SIG-M5 treated with dmso at 0.1 percent for 504 hours (cell line): Measurements from ENCODE around the gene PKHD1.
"Not testable (repeated sequence)": the region's sequence is repeated elsewhere in the genome, so short reads cannot be mapped to it uniquely, and the experiment has no call there.

Source experiments
- DNase-seq: peaks from one replicate; lab custom pipeline; 2025; ENCODE audit not compliant: unreplicated experiment; lab: John Stamatoyannopoulos, UW

PKHD1 gene

DNA sequence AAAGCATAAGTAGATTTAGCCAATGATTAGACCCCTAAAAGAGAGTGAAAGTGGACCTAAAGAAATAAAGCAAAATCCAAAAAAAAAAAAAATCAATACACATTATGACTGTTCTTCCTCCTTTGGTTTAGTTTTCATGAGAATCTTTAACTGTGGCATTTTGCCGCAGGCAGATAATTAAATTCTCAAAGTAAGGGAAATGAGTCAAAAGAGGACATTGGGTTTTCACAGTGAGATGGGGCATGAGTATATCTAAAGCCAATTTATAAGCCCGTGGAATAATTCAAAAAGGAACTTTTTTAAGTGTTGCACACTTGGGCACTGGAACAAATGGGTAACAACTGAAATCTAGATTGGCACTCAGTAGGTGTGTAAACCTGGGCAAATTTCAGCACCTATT, 230.3 kb downstream of the PKHD1 start:
- no peak for DNase-seq

DNA sequence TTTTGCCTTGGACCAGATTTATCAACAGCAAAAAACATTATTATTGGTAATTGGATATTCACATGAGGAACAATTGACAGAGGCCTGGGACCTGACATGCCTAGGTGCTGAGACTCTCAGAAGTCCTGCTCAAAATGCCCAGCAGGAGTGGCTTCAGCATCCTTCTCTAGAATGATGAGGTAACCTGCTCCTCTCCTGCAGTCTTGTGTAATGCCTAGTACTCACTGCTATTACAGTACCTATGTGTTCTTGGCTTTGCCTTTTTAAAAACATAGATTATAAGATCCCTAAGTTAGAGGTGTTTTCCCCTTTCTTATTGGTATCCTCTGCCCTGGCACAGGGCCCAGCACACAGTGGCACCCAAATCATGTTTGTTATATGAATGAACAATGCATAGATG, 230.9 kb downstream of the PKHD1 start:
- no peak for DNase-seq

DNA sequence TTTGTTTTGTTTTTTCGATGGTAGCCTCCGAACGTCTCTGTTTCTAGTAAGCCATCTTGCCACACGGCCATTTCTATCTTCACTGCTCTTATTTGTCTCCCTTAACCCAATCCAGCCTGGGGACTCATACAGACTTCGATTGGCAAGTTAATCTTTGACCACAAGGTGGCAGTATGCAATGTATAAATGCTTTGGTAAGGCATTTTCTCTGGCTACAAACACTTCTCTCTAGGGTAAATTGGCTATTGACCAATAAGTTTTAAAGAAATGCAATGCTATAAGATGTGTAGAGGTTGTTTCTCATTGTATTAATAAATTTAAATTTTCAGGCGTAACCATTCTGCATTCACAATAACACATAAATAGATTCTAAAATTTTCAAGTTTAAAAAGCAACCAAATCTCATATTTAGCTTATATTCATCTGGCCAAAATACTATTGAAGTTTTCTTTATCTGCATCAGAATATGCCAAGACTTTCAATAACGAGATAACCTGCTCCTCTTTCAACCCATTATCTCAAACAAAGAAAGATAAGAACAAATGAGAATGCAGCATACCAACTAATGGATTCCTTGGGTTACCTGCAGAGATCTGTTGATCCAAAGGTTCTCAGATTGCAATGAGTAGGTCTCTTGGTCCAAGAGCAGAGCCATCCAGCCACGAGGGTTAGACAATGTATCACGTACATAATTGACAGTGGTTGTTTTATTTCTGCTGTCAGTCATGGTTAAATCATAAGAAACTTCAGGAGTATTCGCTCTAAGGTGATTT, 231.9 kb downstream of the PKHD1 start:
- DNase-seq = peak; percentile 54

DNA sequence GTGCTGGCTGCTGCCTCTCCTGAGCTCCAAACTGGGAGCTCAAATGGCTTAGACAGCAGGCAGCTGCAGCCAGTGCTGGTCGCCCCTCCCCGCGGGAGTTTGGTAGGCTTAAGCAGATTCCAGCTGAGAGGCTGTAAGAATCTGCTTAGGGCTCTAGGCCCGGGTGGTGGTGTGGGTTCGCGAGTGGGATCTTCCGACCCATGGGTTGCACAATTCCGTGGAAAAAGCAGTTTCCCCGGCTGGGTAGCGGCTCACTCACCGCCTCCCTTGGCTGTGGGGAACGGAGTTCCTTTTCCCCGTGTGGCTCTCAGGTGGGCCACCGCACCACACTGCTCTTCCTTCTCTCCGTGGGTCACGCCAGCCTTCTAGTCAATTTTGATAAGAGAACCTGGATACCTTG, 232.5 kb downstream of the PKHD1 start:
- no peak for DNase-seq

DNA sequence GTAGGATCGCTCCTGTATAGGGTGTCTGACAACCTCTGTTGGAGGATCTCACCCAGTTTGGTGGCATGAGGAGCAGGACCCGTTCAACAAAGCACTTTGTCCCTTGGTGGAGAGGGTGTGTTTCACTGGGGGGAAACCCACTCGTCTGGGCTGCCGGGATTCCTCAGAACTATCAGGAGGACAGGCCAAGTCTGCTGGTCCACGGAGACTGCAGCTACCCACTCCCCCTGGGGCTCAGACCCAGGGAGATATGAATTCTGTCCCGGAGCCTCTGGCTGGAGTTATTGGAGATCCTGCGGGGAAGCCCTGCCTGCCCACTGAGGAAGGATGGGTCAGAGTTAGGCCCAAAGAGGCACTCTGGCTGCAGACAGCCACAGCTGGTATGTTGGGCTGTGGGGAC, 233.1 kb downstream of the PKHD1 start:
- no peak for DNase-seq

DNA sequence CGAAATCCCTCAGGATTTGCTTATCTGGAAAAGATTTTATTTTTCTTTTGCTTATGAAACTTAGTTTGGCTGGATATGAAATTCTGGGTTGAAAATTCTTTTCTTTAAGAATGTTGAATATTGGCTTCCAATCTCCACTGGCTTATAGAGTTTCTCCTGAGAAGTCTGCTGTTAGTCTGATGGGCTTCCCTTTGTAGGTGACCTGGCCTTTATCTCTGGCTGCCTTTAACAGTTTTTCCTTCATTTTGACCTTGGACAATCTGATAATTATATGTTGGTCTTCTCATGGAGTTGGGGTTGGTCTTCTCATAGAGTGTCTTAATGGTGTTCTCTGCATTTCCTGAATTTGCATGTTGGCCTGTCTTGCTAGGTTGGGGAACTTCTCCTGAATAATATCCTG, 234.3 kb downstream of the PKHD1 start:
- not testable (repeated sequence) for DNase-seq

DNA sequence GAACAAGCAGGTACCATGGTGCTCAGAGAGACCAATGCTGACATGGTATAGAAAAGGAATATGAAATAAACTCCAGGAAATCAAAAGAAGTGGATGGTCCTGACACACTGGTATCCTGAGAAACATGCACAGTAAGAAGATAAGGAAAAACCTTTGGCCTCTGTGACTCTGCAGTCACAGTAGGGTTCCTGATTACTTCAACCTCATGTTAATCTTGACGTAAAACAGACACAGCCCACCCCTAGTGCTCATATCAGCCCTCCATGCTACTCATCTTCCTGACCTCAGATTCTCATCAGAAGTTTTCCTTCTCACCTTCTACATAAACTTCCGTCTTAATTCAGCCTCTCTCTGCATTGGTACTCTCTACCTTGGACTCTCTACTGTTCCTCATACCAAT, 240.9 kb downstream of the PKHD1 start:
- no peak for DNase-seq

DNA sequence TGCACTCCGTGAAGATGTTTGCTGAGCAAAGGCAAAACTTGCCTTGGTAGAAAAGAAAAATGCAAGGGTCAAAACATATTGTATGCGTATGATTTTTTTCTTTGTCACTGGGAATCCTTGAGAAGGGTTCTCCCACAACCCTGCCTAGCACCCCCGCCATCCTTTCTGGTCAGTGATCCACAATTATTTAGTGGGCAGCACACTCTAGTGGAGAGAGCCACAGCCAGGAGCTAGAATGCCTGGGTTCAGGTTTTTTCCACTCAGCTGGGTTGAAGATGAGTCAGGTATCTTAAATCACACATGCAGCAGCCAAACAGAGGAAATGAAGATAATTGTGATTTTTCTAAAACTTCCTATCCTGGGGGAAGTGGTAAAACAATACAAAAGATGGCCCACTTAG, 243.1 kb downstream of the PKHD1 start:
- no peak for DNase-seq

DNA sequence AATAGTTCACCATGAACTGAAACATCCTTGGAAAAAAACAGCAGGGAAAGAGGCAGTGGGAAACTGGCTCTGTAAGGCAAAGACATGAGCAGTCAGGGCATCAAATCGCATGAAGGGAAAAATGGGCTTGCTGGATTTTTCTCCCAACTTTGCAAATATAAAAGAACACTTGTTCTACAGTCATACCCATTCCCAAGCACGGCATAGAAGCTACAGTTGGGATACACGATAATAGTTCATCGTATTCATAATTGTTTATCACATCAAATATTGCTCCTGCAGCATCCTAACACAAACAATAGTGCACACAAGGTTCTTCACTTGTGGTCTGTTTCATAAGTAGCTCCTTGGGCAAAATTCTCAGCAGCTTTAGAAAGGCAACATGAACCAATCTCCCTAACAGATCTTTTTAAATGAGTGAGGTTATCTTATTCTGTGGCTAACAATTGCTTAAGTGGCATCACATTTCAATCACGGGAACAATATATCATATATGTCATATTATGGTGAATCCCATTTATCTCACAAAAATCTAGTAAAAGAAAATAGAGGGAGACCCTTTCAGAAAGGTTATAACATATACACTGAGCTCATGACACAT, 243.9 kb downstream of the PKHD1 start:
- DNase-seq = no peak

DNA sequence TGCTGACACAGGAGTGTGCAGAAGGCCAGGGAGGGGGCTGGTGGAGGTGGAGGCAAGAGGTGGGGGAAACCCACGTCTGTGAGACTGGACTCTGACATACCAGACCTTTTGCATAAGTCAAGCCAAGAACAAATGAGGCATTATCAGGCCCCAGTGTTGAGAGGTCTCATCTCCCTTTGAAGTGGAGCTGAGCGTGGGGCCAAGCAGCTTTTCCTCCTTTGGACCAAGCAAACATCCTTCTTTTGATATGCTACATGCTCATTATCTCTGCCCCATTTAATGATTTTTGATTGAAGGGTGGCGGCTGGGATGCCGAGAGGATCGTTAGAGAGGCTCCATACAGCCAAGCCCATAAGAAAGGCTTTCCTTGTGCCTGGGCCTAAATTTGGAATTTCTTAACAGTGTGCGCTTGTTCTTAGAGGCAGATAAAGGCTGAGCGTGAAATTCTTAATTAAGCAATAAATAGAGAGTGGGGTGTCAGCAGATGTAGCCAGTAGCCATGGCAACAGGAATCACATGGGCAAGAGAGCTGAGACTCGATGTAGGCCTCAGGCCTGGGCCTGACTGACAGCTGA, 244.5 kb downstream of the PKHD1 start:
- DNase-seq = no peak

DNA sequence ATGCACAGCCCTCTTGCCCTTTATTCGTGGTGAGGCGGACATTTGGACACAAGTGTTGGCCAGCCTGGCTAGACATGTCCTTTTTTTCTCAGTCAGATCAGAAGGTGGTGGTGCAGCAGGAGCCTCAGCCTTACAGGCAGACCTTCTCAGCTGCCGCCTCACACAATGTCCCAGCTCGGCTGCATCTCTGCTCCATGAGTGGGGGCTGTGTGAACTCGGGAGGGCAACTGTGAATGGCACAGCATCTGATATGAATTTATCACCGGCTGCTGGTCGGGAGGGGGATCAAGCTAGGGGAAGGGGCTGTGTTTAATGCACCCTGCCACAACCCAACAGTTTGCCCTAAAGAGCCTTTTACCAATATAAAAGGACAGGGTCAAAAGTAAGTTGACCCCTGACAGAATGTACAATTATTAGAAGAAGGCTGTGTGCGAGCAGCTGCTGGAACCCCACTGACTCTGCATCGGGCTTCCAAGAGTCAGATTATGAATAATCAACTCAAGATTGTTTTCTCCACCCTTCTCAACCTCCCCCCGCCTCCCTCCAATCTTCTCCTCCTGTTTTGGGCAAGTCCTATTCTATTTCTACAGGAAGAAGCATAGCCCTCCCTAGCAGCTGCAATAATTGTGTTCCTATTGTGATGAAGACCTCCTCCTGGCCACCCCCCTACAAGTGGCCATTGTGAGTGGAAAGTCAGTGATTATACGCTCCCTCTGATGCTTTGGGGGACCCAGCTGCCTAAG, 245.2 kb downstream of the PKHD1 start:
- DNase-seq = no peak

DNA sequence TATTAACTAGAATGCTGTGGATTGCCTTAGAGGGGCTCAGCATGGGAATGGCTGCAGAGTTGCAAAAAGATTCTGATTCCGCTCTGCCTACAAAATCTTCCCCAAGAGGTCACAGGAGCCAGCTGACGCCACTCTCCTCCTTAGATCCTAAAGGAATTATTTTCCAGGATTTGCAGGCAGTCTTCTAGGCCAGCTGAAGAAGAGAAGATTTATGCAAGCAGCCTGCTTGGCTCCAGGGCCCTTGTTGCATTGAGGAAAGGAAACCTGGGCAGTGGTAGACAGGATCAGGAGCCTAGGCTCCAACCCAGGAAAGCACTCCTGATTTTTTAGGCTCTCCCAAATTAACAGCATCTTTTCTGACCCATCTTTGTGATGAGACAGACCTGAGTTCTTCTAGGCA, 245.8 kb downstream of the PKHD1 start:
- DNase-seq = no peak

DNA sequence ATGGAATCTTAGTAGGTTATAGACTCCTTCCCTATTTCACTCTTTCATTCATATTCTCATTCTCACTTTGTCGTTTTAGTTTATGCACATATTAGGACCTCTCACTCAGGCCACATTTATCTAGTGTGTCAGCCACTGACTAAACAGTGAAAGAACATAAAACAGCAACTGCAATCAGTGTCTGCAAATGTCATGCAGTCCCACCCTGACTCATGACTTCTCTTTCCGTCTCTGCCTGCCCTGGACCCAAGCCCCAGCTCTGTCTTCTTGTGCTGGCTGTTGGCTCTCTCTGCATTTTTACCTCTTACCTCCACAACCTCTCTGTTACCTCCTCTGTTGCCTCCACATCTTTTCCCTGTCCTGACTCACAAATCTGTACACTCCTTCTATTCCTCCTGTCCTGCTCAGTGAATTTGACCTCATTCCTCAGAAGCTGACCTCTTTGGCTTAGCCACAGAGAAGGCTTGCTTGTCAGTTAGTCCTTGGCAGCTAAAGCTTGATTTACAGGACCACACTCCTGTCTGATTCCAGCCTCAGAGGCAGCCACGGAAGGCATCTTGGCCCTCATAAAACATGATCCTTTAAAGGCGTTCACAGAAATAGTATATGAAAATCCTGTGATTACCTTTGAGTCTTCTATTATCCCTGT, 247.6 kb downstream of the PKHD1 start:
- no peak for DNase-seq

DNA sequence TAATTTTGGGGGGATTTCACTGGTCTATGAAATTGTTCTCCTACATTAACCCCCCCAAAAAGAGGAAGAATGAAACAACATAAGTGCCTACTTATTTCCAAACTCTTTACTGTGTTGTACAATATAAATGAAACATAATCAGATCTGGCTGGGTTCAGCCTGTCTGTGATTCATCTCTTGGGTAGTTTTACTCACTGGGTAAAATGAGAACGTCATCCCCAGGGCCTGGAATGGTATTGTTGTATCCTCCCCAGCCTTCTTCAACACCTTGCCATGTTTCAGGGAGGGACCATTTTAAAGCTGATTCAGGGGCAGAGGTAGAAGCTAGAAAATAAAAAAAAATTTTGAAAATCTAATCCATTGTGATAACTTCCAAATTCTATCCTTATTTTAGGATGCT, 256.7 kb downstream of the PKHD1 start:
- no peak for DNase-seq

DNA sequence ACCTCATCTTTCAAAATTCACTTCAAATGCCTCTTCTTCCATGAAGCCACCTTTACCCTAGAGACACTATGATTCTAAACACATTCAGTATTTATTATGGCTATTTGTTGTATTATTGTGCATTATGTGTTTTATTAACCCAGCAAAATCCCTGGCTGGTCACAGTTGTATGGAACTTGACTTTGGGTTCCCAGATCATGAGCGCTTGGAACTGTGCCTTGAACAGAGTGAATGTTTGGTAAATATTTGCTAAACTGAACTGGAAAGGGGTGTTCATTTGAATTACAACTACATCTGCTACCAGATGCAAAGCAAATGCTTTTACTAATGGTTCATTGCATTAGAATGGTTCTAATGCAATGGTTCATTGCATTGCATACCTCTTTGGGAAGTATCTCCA, 259.8 kb downstream of the PKHD1 start:
- DNase-seq = no peak

DNA sequence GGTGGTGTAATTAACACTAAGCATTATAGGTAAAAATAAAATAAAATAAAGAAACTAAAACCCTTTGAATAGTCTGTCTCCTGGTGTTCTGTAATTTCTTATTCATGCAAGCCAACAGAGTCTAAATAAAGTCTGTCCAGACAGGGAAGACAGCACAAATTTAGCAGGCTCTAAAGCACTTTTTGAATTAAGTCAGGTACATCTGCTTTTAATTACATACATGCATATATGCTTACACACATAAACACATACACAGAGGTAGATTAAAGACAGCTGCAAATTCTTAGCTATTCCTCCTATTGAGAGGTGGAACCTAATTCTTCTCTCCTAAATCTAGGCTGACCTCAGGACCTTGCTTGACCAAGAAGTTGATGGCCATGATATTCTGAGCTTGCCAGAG, 262.5 kb downstream of the PKHD1 start:
- DNase-seq = no peak

DNA sequence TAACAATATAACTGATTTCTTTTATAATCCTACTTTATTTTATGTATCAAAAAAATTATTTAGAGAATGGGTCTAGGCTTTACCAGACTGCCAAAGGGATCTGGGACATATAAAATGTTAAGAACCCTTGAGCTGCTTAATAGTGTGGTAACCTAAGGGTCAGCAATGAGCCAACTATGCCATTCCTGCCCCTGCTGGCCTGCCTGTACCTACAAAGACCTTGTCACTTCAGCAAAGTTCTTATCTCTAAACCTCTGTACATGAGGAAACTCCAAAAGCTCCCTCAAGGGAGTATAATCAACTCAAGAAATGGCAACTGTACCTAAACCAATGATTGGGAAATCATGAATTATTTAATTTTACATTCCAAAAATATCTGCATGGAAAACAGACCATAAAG, 266.9 kb downstream of the PKHD1 start:
- DNase-seq = no peak

DNA sequence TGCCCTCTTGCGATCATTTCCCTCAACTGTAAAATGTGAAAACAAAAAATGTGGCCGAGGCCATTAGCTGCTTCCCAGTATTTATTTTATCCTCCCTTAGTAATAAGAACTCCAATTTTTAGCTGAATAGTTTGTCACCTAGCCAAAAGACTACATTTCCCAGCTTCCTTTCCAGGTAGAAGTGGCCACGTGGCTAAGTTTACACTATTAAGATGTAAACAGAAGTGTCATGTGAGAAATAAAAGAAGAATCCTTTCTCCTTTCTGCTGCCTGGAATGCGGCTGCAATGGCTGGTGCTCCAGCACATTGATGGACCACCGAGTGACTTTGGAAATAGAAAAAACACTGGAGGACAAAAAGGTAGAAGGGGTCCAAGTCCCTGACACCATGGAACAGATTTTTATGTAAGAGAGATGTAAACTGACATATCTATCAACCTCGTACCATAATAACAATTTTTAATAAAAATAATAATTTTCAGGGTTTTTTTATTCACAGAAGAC, 268.8 kb downstream of the PKHD1 start:
- no peak for DNase-seq

DNA sequence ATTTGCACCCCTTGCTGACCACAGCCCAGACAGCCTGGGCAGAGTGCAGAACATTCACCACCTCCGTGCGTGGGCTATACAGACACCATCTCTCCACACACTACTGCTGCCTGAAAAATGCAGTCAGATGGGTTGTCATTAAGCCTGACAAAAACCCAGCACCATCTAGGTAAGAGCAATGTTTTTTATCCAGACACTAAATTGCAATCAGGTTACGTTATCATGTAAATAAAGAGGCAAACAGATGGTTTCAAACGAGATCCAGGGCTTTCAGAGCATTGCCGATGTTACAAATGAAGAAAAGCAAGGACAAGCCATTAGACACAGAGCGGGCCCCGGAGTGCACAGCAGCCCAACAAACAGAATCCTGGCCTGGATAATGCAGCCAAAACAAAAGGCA, 269.6 kb downstream of the PKHD1 start:
- no peak for DNase-seq

DNA sequence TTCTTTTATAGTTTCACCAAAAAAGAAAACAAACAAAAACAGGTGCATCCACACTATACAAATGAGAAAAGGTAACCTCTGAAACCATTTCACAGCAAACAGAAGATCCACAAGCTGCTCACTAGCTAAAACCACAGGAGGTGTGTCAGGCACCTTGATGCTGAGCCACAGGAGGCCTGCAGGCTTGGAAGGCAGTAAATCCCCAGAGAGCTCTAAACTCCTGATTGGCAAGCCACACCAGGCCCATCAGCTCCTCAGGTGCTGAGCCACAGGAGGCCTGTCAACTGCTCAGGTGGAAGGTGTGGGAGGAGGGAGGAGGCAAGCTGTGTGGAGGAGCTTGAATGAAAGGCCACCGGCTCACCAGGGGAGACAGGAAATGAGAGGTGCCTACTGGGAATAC, 273.0 kb downstream of the PKHD1 start:
- no peak for DNase-seq

DNA sequence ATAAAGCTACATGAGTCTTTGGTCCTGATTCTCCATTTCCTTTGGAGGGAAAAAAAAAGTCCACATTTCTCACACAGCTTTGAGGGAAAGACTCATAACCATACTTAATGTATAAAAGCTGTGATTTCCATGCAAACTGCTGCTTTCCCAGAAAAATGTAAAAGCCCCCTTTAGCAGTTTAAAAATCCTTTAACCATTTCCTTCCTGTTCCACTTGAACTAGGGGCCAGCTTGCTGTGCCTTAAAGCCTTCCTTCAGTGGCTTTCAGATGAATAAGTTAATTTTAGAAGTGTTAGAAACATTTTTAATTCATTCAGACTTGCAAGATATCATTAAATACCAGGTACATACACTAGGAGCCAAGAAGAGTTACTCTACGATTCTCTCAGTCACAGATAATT, 273.5 kb downstream of the PKHD1 start:
- no peak for DNase-seq
